Globus pallidus (tissue), 1 donor: ENCODE data around the gene CEBPZOS.

ENCODE experiments used
- DNase-seq: peaks from one replicate; pipeline ENCODE4 v3.0.0-alpha.2; 2015; ENCODE audit warnings: low spot score

Gene CEBPZOS

GRCh38 chr2:37232131-37232933 lies 36.0 kb downstream of the CEBPZOS start:
- DNase-seq = no peak

DNA sequence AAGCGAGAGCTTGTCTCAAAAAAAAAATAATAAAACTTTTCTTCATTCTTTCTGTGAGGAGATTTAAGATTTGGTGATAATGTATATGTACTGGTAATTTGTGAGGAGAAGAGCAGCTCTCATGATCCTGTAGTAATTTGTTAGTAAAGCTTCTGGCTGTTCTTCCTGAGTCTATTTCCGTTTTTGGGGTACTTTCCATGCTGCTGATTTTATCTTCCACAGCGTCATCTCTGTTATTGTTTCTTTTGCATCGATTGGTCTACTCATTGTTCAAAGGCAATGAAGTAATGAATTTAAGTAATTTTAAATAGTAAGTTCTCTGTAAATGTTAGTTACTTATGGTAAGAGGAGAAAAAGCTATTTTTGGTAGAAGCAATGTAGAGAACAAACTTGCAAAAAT lies 47.1 kb downstream of the CEBPZOS start:
- DNase-seq = no peak

- no peak for DNase-seq
Observed at GRCh38 chr2:37244017-37244416, 47.7 kb downstream of the CEBPZOS start.

DNA sequence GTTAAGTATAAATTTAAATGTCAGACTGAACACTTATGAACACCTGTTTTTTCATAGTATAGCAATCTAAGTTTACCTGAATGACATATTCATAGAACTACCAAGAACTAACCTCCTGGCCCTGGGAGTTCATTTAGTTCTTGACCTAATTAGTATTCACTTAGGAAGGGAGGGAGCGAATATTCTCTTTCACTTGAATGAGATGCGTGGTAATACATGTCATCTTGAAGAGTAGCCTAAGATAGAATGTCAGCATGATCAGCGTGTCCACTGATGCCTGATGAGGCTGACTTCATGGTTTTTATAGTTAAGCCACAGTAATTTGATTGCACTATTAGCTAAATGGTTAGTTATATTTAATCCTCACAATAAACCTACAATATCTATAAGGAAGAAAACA lies 48.5 kb downstream of the CEBPZOS start:
- DNase-seq = no peak

DNA sequence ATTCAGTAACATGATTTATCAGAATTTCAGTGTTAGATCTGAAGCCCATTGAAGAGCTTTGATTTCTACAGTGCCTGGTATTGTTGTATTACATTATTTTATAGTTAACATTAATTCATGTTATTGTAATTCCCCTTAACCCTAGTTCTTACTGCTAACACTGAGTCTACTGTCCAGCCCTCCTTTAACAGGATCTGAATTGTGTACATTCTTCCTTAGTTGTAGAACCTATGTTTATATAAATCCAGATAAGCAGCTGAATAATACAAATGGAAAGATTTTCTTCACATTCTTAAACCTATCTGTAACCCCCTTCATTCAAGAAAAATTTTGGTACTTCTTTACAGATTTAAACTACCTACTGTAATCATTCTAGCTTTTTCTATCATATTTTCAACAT lies 49.9 kb downstream of the CEBPZOS start:
- no peak for DNase-seq

- DNase-seq = no peak
Observed at GRCh38 chr2:37250869-37251740, 54.8 kb downstream of the CEBPZOS start.
